ENCODE data around the gene KCTD17. TPM values are rescaled to one million over a fixed set of nuclear protein-coding genes. Genes with fewer than 3 reads are reported as not detected.

Gene KCTD17
- total RNA-seq, 1 donor from 2014 or later, result 35.3 TPM

- no peaks in the 10 kb centered on the region for H3K36me3 ChIP-seq (ENCODE audit: control insufficient read depth, insufficient read depth, low read length)
- DNase-seq (ENCODE audit: low read depth), result no peak
- TF ChIP-seq, protein P1, sequence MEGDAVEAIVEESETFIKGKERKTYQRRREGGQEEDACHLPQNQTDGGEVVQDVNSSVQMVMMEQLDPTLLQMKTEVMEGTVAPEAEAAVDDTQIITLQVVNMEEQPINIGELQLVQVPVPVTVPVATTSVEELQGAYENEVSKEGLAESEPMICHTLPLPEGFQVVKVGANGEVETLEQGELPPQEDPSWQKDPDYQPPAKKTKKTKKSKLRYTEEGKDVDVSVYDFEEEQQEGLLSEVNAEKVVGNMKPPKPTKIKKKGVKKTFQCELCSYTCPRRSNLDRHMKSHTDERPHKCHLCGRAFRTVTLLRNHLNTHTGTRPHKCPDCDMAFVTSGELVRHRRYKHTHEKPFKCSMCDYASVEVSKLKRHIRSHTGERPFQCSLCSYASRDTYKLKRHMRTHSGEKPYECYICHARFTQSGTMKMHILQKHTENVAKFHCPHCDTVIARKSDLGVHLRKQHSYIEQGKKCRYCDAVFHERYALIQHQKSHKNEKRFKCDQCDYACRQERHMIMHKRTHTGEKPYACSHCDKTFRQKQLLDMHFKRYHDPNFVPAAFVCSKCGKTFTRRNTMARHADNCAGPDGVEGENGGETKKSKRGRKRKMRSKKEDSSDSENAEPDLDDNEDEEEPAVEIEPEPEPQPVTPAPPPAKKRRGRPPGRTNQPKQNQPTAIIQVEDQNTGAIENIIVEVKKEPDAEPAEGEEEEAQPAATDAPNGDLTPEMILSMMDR (IDR thresholded peaks at IDR 0.05; ENCODE audit: insufficient read depth, low read length, poor library complexity, severe bottlenecking), result no peak
- peaks cover 7% of the 10 kb centered on the region for H3K27me3 ChIP-seq (ENCODE audit: control insufficient read depth, insufficient read depth, low read length)
- H3K4me3 ChIP-seq (ENCODE audit: low read depth, low read length), result no peak overlapping the region
Observed at GRCh38 chr22:37088750-37089408, 37.3 kb downstream of the KCTD17 start.

GRCh38 chr22:37089434-37089833, 37.9 kb downstream of the KCTD17 start:
- TF ChIP-seq, protein P1 (IDR thresholded peaks at IDR 0.05; ENCODE audit: insufficient read depth, low read length, poor library complexity, severe bottlenecking), result no peak
- peaks cover 7% of the 10 kb centered on the region for H3K27me3 ChIP-seq (ENCODE audit: control insufficient read depth, insufficient read depth, low read length)
- H3K36me3 ChIP-seq (ENCODE audit: control insufficient read depth, insufficient read depth, low read length), result no peaks in the 10 kb centered on the region
- H3K4me3 ChIP-seq (ENCODE audit: low read depth, low read length), result no peak overlapping the region
- no peak for DNase-seq (ENCODE audit: low read depth)

GRCh38 chr22:37090920-37091695, 39.6 kb downstream of the KCTD17 start:
- no peak for DNase-seq (ENCODE audit: low read depth)
- TF ChIP-seq, protein P1 (IDR thresholded peaks at IDR 0.05; ENCODE audit: insufficient read depth, low read length, poor library complexity, severe bottlenecking), result no peak

DNA sequence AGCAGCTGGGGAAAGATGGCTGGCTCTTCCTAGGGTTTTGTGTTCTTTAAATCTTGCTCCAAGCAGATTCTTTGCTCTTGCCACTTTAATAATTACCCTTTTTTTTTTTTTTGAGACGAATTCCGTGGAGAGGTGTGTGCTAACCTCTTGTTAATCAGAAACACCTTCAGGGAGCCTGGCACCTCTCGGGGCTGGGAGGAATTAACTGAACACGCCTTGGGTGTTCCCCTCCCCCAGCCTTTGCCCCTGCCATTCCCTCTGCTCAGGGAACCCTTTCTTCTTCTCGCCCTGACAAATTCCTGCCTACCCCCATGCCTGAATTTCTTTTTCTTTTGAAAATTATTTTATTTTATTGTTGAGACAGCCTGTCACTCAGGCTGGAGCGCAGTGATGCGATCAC, 40.5 kb downstream of the KCTD17 start:
- Histone ChIP-seq H3K27me3 (ENCODE audit: control insufficient read depth, insufficient read depth, low read length) (peaks cover 20% of the 10 kb centered on the region), H3K36me3 (ENCODE audit: control insufficient read depth, insufficient read depth, low read length) (no peaks in the 10 kb centered on the region), H3K4me3 (ENCODE audit: low read depth, low read length) (no peak overlapping the region)
- no peak for DNase-seq (ENCODE audit: low read depth)
- TF ChIP-seq, protein P1 (IDR thresholded peaks at IDR 0.05; ENCODE audit: insufficient read depth, low read length, poor library complexity, severe bottlenecking), result no peak

More at GRCh38 chr22:37090920-37091695, 39.6 kb downstream of the KCTD17 start:
- Histone ChIP-seq H3K4me3 (ENCODE audit: low read depth, low read length) (no peak overlapping the region), H3K36me3 (ENCODE audit: control insufficient read depth, insufficient read depth, low read length) (no peaks in the 10 kb centered on the region), H3K27me3 (ENCODE audit: control insufficient read depth, insufficient read depth, low read length) (peaks cover 18% of the 10 kb centered on the region)

DNA sequence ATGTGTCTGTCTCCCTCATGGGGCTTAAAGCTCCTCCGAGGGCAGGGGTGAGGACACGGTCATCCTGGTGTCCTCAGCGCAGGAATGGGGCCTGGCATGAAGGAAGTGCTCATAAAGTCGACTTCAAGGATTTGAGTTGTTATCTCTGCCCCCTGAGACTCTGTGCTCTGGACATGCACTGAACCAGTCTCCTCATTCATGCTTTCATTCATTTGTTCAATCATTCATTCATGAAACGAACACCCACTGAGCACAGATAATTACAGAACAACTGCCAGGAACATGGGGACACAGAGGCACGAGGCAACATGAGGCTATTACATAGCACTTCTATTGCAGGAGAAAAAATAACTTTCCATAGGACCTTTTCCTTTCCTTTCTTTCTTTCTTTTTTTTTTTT, 41.5 kb downstream of the KCTD17 start:
- TF ChIP-seq, protein P1 (IDR thresholded peaks at IDR 0.05; ENCODE audit: insufficient read depth, low read length, poor library complexity, severe bottlenecking), result no peak
- peaks cover 28% of the 10 kb centered on the region for H3K27me3 ChIP-seq (ENCODE audit: control insufficient read depth, insufficient read depth, low read length)

More for the DNA sequence above, 41.5 kb downstream of the KCTD17 start:
- DNase-seq (ENCODE audit: low read depth), result no peak
- Histone ChIP-seq H3K4me3 (ENCODE audit: low read depth, low read length) (no peak overlapping the region), H3K36me3 (ENCODE audit: control insufficient read depth, insufficient read depth, low read length) (no peaks in the 10 kb centered on the region)
